GM21576 (cell line): Measurements from ENCODE around the gene EHF.

Source experiments
- ATAC-seq: cut with Tn5 transposase; IDR thresholded peaks from one replicate; pipeline ENCODE4 v1.9.1; 2021; ENCODE audit warnings: mild to moderate bottlenecking, moderate library complexity; ENCODE audit not compliant: unreplicated experiment

Gene EHF

GRCh38 chr11:34623463-34623862, 2.6 kb downstream of the EHF start:
- no peak for ATAC-seq

- peak; percentile 70 for ATAC-seq
Measured at GRCh38 chr11:34624069-34624468, 3.2 kb downstream of the EHF start.

- no peak for ATAC-seq
Measured at GRCh38 chr11:34625576-34625975, 4.7 kb downstream of the EHF start.

GRCh38 chr11:34626393-34626792, 5.5 kb downstream of the EHF start:
- no peak for ATAC-seq

GRCh38 chr11:34627197-34627596, 6.3 kb downstream of the EHF start:
- no peak for ATAC-seq

- no peak for ATAC-seq
Measured at GRCh38 chr11:34629711-34630110, 8.8 kb downstream of the EHF start.

- ATAC-seq: no peak
Measured at GRCh38 chr11:34630544-34630943, 9.7 kb downstream of the EHF start.

GRCh38 chr11:34631297-34631696, 10.4 kb downstream of the EHF start:
- ATAC-seq: no peak

GRCh38 chr11:34631737-34632104, 10.8 kb downstream of the EHF start:
- no peak for ATAC-seq

GRCh38 chr11:34632105-34632791, 11.4 kb downstream of the EHF start:
- no peak for ATAC-seq

- ATAC-seq: peak; percentile 8
Measured at GRCh38 chr11:34633640-34633989, 12.7 kb downstream of the EHF start.

GRCh38 chr11:34633990-34634693, 13.2 kb downstream of the EHF start:
- ATAC-seq: peak; percentile 84

- ATAC-seq: no peak
Measured at GRCh38 chr11:34634694-34635062, 13.8 kb downstream of the EHF start.

GRCh38 chr11:34636127-34636526, 15.2 kb downstream of the EHF start:
- ATAC-seq: no peak

- no peak for ATAC-seq
Measured at GRCh38 chr11:34637303-34637702, 16.4 kb downstream of the EHF start.

GRCh38 chr11:34638897-34639296, 18.0 kb downstream of the EHF start:
- no peak for ATAC-seq

- ATAC-seq: no peak
Measured at GRCh38 chr11:34639545-34639944, 18.7 kb downstream of the EHF start.

GRCh38 chr11:34640050-34640923, 19.4 kb downstream of the EHF start:
- ATAC-seq: no peak

- ATAC-seq: no peak
Measured at GRCh38 chr11:34640924-34641275, 20.0 kb downstream of the EHF start.

GRCh38 chr11:34641456-34641855, 20.6 kb downstream of the EHF start:
- no peak for ATAC-seq

GRCh38 chr11:34642001-34642554, 21.2 kb downstream of the EHF start:
- ATAC-seq: no peak

- ATAC-seq: no peak
Measured at GRCh38 chr11:34642873-34643272, 22.0 kb downstream of the EHF start.
